Measurements from ENCODE around the gene ABCG1.

DNA sequence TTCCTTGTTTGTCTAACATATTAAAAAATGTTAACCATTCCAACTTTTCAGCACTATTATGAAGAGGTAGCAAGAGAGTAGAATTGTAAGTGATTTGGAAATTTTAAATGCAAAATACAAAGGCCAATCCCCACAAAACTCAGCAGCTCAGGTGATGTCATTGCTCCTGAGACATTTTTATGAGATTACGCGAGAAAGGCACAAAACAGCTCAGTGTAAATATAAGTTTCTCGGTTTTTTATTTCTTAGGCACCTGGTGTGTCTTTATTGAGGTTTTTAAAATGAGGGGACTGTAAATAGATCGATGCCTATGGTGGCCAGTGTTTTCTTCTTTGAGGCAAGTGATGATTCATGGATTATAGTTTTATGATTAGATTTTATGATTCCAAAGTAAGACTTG lies 6.1 kb downstream of the ABCG1 start:
- TF ChIP-seq BACH2 (CRISPR knock-in tag; IDR thresholded peaks at IDR 0.05; ENCODE audit: borderline replicate concordance) (no peak), ZFP3 (CRISPR knock-in tag; IDR thresholded peaks at IDR 0.05) (no peak), ARNTL (CRISPR knock-in tag; IDR thresholded peaks at IDR 0.05; ENCODE audit: borderline replicate concordance, low read depth) (no peak), TOX (CRISPR knock-in tag; IDR thresholded peaks at IDR 0.05; ENCODE audit: borderline replicate concordance) (no peak), OSR1 (CRISPR knock-in tag; IDR thresholded peaks at IDR 0.05) (no peak)
- TF ChIP-seq, protein P1, sequence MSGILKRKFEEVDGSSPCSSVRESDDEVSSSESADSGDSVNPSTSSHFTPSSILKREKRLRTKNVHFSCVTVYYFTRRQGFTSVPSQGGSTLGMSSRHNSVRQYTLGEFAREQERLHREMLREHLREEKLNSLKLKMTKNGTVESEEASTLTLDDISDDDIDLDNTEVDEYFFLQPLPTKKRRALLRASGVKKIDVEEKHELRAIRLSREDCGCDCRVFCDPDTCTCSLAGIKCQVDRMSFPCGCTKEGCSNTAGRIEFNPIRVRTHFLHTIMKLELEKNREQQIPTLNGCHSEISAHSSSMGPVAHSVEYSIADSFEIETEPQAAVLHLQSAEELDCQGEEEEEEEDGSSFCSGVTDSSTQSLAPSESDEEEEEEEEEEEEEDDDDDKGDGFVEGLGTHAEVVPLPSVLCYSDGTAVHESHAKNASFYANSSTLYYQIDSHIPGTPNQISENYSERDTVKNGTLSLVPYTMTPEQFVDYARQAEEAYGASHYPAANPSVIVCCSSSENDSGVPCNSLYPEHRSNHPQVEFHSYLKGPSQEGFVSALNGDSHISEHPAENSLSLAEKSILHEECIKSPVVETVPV (CRISPR knock-in tag; IDR thresholded peaks at IDR 0.05) = no peak

All from SK-N-SH treated with all-trans-retinoic acid at 6 μM for 48 hours (cell line).